Measurements from ENCODE around the gene NCKAP5.

DNA sequence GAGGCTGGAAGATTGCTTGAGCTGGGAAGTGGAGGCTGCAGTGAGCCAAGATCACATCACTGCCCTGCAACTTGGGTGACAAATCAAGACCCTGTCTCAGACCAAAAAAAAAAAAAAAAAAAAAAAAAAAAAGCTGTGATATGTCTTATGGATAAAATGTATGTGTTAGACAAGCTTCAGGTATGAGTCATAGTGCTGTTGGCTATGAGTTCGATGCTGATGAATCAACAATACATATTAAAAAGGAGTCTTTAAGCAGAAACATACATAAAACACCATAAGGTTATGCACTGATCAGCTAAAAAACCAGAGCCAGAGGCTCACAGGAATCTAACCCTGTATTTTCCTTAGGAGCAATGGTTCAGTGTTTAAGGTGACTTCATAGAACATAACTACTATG, 332.3 kb downstream of the NCKAP5 start:
- no peak for TF ChIP-seq CTCF (IDR thresholded peaks at IDR 0.05; ENCODE audit: low read depth, low read length, missing input control)
- no peak for TF ChIP-seq TAF1 (conservative IDR thresholded peaks at IDR 0.05)
- TF ChIP-seq RAD21 (IDR thresholded peaks at IDR 0.05), result no peak
- no peak for TF ChIP-seq SP1 (IDR thresholded peaks at IDR 0.05)
- TF ChIP-seq, protein P1, sequence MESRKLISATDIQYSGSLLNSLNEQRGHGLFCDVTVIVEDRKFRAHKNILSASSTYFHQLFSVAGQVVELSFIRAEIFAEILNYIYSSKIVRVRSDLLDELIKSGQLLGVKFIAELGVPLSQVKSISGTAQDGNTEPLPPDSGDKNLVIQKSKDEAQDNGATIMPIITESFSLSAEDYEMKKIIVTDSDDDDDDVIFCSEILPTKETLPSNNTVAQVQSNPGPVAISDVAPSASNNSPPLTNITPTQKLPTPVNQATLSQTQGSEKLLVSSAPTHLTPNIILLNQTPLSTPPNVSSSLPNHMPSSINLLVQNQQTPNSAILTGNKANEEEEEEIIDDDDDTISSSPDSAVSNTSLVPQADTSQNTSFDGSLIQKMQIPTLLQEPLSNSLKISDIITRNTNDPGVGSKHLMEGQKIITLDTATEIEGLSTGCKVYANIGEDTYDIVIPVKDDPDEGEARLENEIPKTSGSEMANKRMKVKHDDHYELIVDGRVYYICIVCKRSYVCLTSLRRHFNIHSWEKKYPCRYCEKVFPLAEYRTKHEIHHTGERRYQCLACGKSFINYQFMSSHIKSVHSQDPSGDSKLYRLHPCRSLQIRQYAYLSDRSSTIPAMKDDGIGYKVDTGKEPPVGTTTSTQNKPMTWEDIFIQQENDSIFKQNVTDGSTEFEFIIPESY (IDR thresholded peaks at IDR 0.05), result no peak
- TF ChIP-seq YY1 (IDR thresholded peaks at IDR 0.05), result no peak
